RWPE1 (cell line): ENCODE results near the gene CDCA8.

Source experiments
- CTCF ChIA-PET: fragments of 350-600 bp; sonication (Branson Sonifier 250); formaldehyde crosslinking; extraction: SDS; loops from one replicate; lab custom pipeline; 2021; lab: Yijun Ruan, JAX
- POLR2A ChIA-PET: fragments of 400-600 bp; formaldehyde crosslinking; extraction: SDS; loops from one replicate; lab custom pipeline; 2020; ENCODE audit warnings: antibody characterized with exemption; ENCODE audit not compliant: low non-redundant PET; lab: Yijun Ruan, JAX
- DNase-seq: peaks from one replicate; pipeline ENCODE4 v3.0.0; 2012; ENCODE audit warnings: low spot score
- H3K27ac ChIP-seq: fragments of 450-650 bp; 2 replicates; pipeline ENCODE4 v1.5.1; 2017
- TF ChIP-seq, protein P1 (sequence below): fragments of 450-650 bp; conservative IDR thresholded peaks from 2 replicates; pipeline ENCODE4 v1.5.1; 2017; ENCODE audit warnings: low read depth, mild to moderate bottlenecking

Gene CDCA8

DNA sequence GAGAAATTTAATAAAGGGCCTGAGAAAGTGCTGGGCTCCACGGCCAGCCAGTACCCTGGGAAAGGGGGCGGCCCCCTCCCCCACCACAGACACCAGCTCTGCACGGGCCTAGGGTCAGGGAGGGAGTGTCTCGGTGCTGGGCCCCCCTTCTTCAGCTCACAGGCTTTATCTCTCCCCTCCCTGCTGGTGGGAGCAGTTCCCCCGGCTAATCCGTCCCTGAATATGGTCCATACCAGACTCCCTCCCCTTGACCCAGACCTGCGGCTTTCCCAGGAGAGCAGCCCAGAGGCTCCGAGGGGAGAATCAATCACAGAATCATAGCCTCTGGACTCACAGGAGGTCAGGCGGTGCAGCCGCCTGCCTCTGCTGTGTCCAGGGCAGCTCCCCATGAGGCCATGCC, 31.7 kb upstream of the CDCA8 start:
- ChIA-PET POLR2A (no interaction called here), CTCF (no interaction called here)
- TF ChIP-seq, protein P1, sequence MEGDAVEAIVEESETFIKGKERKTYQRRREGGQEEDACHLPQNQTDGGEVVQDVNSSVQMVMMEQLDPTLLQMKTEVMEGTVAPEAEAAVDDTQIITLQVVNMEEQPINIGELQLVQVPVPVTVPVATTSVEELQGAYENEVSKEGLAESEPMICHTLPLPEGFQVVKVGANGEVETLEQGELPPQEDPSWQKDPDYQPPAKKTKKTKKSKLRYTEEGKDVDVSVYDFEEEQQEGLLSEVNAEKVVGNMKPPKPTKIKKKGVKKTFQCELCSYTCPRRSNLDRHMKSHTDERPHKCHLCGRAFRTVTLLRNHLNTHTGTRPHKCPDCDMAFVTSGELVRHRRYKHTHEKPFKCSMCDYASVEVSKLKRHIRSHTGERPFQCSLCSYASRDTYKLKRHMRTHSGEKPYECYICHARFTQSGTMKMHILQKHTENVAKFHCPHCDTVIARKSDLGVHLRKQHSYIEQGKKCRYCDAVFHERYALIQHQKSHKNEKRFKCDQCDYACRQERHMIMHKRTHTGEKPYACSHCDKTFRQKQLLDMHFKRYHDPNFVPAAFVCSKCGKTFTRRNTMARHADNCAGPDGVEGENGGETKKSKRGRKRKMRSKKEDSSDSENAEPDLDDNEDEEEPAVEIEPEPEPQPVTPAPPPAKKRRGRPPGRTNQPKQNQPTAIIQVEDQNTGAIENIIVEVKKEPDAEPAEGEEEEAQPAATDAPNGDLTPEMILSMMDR: no peak
- DNase-seq: no peak
- H3K27ac ChIP-seq: no peak overlapping the region

DNA sequence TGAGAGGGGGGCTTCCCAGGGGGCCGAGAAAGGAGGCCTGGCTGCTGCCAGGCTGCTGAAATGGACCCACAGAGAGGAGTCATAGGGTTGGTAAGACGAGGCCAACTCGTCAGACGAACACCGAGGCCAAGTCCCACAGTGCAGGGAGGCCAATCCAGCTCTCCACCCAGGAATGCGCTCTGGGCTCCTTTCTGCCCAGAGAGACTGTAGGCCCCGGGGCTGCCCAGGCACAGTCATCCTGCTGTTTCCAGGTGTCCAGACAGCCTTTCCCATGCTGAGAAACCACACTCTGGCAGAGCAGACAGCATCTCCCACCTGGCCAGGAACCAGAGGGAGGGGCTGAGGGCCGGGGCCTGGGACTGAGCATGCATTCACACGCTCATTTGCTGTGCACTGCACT, 30.9 kb upstream of the CDCA8 start:
- DNase-seq: peak; percentile 24
- POLR2A ChIA-PET: no interaction called here
- H3K27ac ChIP-seq: no peak overlapping the region
- CTCF ChIA-PET: interaction anchor here (0.7 to 1.1 kb wide), 2 partner anchors 12 to 176 kb away, joined by 3 read pairs; no protein-coding TSS in a partner anchor
- TF ChIP-seq, protein P1: no peak

DNA sequence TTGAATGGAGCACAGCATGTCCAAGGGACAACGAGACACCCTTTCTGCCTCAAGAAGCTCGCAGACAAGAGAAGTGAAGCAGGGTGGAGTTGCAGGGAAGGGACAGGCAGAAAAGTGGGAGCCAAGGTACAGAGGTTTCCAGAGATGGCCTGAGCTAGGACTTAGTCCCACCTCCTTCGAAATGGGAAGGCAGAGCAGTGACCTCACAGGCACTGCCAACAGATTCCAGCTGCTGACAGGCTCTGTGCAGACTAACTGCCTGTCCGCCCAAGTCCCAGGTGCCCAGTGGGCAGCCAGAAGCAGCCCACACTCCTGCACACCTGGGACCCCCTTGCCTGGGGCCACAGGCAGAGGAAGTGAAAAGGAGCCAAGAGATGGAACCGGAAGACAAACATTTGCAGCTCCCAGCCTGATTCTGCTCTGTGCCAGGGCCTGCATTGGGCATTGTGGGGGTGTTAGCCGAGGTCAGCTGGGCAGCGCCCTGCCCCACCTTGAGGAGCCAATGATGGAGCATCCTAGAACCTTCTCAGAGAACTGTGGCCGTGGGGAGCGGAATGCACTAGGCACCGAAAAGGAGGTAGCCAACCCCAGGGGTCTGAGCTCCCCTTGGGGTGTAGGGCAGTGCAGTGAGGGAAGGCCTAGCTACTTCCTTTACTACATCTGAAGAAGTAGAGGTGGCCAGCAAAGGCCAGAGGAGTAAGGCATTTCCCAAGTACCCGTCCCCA, 30.1 kb upstream of the CDCA8 start:
- H3K27ac ChIP-seq: no peak overlapping the region
- TF ChIP-seq, protein P1: no peak
- POLR2A ChIA-PET: no interaction called here
- CTCF ChIA-PET: interaction anchor here (0.6 to 1.1 kb wide), 3 partner anchors 11 to 177 kb away, joined by 3 read pairs; no protein-coding TSS in a partner anchor
- DNase-seq: no peak

DNA sequence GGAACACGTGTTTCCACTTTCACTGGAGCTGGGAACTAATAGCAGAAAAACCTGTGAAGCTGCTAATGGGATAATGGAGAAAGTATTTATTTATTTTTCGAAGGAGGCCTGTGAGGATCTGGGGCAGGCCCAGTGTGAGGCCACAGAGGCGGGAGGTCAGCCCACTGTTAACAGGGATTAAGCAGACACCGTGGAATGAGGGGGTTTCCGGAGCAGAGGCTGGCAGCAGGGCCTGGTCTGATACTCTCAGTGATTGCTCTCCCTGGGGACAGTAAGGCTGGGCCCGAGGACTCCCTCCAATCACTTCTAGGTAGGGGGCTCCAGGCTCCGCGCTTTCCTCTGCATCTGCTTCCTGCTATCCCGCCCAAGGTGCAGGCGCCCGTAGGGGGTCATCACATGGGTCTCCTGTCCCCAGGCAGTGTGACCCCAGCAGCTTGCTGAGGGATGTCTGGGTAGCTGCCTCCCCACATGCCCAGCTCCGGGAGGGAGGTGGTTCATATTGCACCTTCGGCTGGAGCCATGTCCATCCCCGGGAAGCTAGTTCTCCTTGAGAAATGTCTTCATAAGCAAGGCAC, 28.8 kb upstream of the CDCA8 start:
- DNase-seq: no peak
- no peak overlapping the region for H3K27ac ChIP-seq
- ChIA-PET CTCF (interaction anchor here (1.0 kb wide), 1 partner anchor 13 kb away, joined by 5 read pairs; no protein-coding TSS in a partner anchor), POLR2A (no interaction called here)
- TF ChIP-seq, protein P1: no peak

DNA sequence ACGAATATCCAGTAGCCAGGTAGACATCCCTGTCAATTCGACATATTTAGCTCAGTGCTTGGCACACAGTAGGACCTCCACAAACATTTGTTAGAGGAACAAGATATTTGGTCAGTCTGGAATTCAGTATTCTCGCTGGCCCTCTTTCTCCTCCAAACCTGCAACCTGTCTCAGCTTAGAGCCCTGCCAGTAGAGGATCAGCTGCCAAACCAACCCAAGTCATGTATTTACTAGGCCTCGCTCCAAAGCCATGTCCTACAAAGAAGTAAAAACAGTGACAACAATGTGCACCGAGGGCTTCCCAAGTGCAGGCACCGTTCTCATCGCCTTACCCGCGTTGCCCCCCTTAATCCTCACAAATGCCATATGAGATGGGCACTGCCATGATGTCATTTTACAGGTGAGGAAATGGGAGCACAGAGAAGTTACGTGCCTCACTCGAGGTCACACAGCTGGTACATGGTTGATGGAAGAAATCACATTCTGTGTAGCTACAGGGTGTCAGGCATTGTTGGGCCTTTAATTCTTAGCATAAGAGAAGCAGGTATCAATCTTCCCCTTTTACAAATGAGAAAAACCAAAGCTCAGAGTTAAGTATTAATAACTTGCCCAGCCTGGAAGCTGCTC, 26.0 kb upstream of the CDCA8 start:
- TF ChIP-seq, protein P1: no peak
- no peak overlapping the region for H3K27ac ChIP-seq
- CTCF ChIA-PET: no interaction called here
- POLR2A ChIA-PET: no interaction called here
- no peak for DNase-seq

DNA sequence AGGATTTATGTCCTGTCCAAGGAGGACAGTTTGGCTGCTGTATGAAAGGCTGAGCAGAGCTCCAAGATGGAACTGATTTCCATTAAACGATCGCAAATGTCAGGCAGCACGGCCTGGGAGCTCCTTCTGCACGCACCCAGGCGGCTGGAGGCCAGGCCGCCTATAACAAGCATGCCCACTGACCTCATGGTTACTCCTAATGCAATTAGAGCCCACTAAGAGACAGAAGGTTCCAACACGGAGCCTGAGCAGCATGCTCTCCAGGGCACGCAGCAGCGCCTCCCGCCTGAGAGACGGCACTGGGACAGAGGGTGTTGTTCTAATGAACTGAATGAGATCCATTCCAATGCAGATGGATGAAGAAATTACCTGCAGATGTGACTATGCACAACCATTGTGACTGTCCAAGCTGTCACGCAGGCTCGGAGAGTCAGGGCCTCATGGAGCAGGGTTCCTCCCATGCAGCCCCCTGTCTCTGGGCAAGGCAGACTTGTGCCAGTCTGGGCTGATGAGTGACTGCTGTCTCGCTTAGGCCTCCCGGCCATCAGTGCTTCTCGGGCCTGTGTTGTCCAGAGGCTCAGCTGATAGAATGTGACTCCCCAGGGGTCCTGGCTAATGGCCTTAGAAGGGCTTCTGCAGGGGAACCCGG, 25.2 kb upstream of the CDCA8 start:
- POLR2A ChIA-PET: no interaction called here
- TF ChIP-seq, protein P1: no peak
- CTCF ChIA-PET: no interaction called here
- H3K27ac ChIP-seq: no peak overlapping the region
- DNase-seq: no peak
